Common myeloid progenitor, CD34-positive (primary cell): Measurements from ENCODE around the gene SYMPK. TPM values are rescaled to one million over a fixed set of nuclear protein-coding genes. Genes with fewer than 3 reads are reported as not detected.
A peak's percentile ranks its signal among the peaks of the same experiment; 100 is the strongest.

Source experiments
- CTCF ChIA-PET: fragments of 350-600 bp; sonication (Branson Sonifier 250); formaldehyde crosslinking; loops from one replicate; lab custom pipeline; 2021; ENCODE audit warnings: antibody characterized with exemption; lab: Charles Lee
- POLR2A ChIA-PET: fragments of 350-600 bp; sonication (Branson Sonifier 250); formaldehyde crosslinking; loops from one replicate; lab custom pipeline; 2021; ENCODE audit warnings: antibody characterized with exemption; lab: Charles Lee
- DNase-seq, 3 donors: peaks; one replicate each; pipeline versions ENCODE4 v3.0.0 to v3.0.0-alpha.2; 2013
- H3K27ac ChIP-seq, 2 experiments: 1 replicate in 1 of 2; 2 replicates in 1 of 2; pipeline ENCODE4 v1.7.0; 2013; ENCODE audit warnings: inconsistent platforms in 2 of 2, low read length in 2 of 2, mild to moderate bottlenecking in 2 of 2, low read depth in 1 of 2, moderate library complexity in 1 of 2; ENCODE audit not compliant: severe bottlenecking in 2 of 2, insufficient read depth in 1 of 2, poor library complexity in 1 of 2
- H3K27me3 ChIP-seq, 5 experiments: replicated peaks in 2 of 5; 1 replicate in 3 of 5; 2 replicates in 2 of 5; pipeline versions ENCODE4 v1.6.1 to v1.7.0; 2013; ENCODE audit warnings: low read length in 4 of 5, mild to moderate bottlenecking in 2 of 5, moderate library complexity in 2 of 5, inconsistent platforms in 1 of 5; ENCODE audit not compliant: insufficient read depth in 5 of 5, control insufficient read depth in 4 of 5
- H3K36me3 ChIP-seq, 4 experiments: 1 replicate in 2 of 4; 2 replicates in 2 of 4; pipeline versions ENCODE4 v1.6.1 to v1.7.0; 2013; ENCODE audit warnings: low read length in 3 of 4, control low read depth in 1 of 4, mild to moderate bottlenecking in 1 of 4; ENCODE audit not compliant: control insufficient read depth in 4 of 4, insufficient read depth in 4 of 4
- H3K4me1 ChIP-seq, 4 experiments: 1 replicate in 3 of 4; 2 replicates in 1 of 4; pipeline versions ENCODE4 v1.6.1 to v1.7.1; 2013; ENCODE audit warnings: low read length in 3 of 4, mild to moderate bottlenecking in 3 of 4, control low read depth in 1 of 4, inconsistent platforms in 1 of 4, moderate library complexity in 1 of 4; ENCODE audit not compliant: control insufficient read depth in 4 of 4, insufficient read depth in 4 of 4; ENCODE audit errors: control extremely low read depth in 1 of 4
- H3K4me3 ChIP-seq, 7 experiments: 1 replicate in 4 of 7; 2 replicates in 3 of 7; pipeline versions ENCODE4 v1.5.1 to v1.7.0; 2013; ENCODE audit warnings: mild to moderate bottlenecking in 7 of 7, low read length in 6 of 7, moderate library complexity in 6 of 7, inconsistent platforms in 2 of 7, low read depth in 2 of 7, control low read depth in 1 of 7; ENCODE audit not compliant: insufficient read depth in 4 of 7, control insufficient read depth in 1 of 7; ENCODE audit errors: extremely low read depth in 1 of 7
- H3K9me3 ChIP-seq, 5 experiments: 1 replicate in 4 of 5; 2 replicates in 1 of 5; pipeline versions ENCODE4 v1.6.1 to v1.7.1; 2013; ENCODE audit warnings: low read length in 4 of 5, mild to moderate bottlenecking in 2 of 5, inconsistent platforms in 1 of 5, low read depth in 1 of 5, moderate library complexity in 1 of 5; ENCODE audit not compliant: control insufficient read depth in 4 of 5, insufficient read depth in 2 of 5; ENCODE audit errors: control extremely low read depth in 1 of 5
- WGBS: methylation state at CpG from one replicate; pipeline ENCODE4 v1.1.5; 2013; ENCODE audit not compliant: insufficient coverage; 5-methylcytosine and 5-hydroxymethylcytosine counted together
- polyA plus RNA-seq: library from polyadenylated mRNA; unstranded; fragments of 120-200 nt; gene quantifications from one replicate; pipeline ENCODE4 v1.2.1, GENCODE V29; 2013

The SYMPK gene
- 51.7 TPM for polyA plus RNA-seq

DNA sequence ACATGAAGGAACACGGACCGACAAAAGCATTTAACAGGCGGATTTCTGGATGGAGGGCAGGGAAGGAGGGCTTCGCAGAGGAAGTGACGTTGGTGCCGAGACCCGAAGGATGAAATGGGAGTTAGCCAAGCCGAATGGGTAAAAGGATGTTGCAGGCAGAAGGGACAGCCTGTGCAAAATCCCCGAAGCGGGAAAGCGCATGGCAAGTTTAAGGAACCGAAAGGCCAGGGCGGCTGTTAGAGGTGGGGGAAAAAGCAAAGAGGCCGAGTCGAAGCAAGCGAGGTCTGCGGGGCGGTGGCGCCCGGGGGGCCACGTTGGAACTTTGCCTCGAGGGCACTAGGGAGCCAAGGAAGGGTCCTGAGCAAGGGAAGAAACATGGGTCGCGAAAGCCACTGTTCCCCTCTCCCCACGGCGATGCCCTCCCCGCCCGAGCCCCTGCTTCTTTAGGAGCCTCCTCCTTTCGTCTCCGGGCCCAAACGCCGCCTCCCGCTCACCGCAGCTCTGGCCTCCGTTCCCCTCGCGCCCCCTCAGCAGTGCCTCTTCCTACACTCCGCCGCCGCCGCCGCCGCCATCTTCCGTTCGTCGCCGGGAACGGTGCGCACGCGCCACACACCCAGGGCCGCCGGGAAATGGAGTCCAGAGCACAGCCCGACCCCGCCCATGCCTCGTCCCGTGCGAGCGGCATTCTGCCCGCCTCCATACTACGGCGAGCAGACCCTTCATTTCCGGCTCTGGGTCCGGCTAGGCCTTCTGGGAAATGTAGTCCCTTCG is at the start of gene SYMPK:
Gene SYMPK (minus strand): TSS at position 584 of the 771 bp plus-strand sequence. CDS start 8,652 bp downstream, outside the sequence.
- H3K4me3 ChIP-seq = peak within 1 kb of the TSS; percentile 76 to 96 (median 86)
- ChIA-PET POLR2A (interaction anchor here (0.6 to 1.6 kb wide), 4 partner anchors 19 to 744 kb away, joined by 3 to 8 read pairs (median 4); partner anchors contain the start of genes IRF2BP1 and MYPOP), CTCF (interaction anchor here (1.0 to 9.8 kb wide), 4 partner anchors 12 to 46 kb away, joined by 3 to 132 read pairs (median 4); partner anchors contain the start of gene IRF2BP1)
- H3K9me3 ChIP-seq = no peaks in the 10 kb centered on the region
- H3K4me1 ChIP-seq = peaks cover 3 to 27% (median 22%) of the 10 kb centered on the region in 4 experiments
- H3K27me3 ChIP-seq = peaks cover 0 to 2% (median 0%) of the 10 kb centered on the region in 5 experiments
- H3K36me3 ChIP-seq = peaks cover 0 to 21% (median 10%) of the 10 kb centered on the region in 4 experiments
- H3K27ac ChIP-seq = peak within 1 kb of the TSS; percentile 85 to 86
- under 1% methylated on average over 63 of the region's 65 CpGs for WGBS
- peak; percentile 98 to 99 (median 99) for DNase-seq

DNA sequence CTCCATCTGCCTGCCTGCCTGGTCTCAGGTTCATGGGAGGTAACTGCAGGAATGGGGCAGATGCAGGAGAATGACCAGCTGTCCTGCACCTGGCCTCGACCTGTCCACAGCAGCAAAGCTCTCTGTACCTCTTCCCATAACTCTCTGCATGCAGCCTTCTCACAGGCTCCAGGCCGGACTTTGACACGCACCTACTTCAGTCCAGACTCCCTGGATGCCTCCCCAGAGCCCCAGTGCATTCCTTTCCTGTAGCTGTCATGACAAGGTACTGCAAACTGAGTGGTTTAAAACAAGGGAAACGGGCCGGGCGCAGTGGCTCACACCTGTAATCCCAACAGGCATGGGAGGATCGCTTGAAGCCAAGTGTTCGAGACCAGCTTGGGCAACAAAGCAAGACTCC is 48.3 kb upstream of the SYMPK start:
- Histone ChIP-seq H3K4me3 (no peak overlapping the region), H3K27me3 (peaks cover 3 to 27% (median 4%) of the 10 kb centered on the region in 5 experiments), H3K9me3 (no peaks in the 10 kb centered on the region), H3K36me3 (no peaks in the 10 kb centered on the region), H3K4me1 (no peaks in the 10 kb centered on the region), H3K27ac (no peak overlapping the region)
- WGBS = 90% methylated on average over 5 of the region's 8 CpGs
- POLR2A ChIA-PET = no interaction called here
- CTCF ChIA-PET = no interaction called here
- no peak for DNase-seq

DNA sequence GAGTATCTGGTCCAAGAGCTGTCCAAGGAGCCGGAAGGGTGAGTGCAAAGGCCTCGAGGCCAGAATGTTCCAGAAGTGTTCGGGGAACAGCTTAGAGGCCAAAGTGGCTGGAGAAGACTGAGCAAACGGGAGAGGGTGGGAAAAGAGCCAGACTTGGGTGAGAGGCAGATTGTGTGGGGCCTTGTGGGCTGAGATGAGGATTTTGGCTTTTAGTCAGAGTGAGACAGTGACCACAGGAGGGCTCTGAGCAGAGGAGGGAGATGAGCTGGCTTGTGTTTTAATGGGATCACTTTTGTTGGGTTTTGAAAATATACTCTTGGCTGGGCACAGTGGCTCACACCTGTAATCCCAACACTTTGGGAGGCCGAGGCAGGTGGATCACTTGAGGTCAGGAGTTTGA is 46.0 kb upstream of the SYMPK start:
- POLR2A ChIA-PET = no interaction called here
- Histone ChIP-seq H3K27ac (no peak overlapping the region), H3K27me3 (peaks cover 0 to 12% (median 4%) of the 10 kb centered on the region in 5 experiments), H3K4me1 (no peaks in the 10 kb centered on the region), H3K36me3 (no peaks in the 10 kb centered on the region), H3K4me3 (no peak overlapping the region), H3K9me3 (no peaks in the 10 kb centered on the region)
- DNase-seq = no peak
- CTCF ChIA-PET = interaction anchor here (1.4 kb wide), 1 partner anchor 11 kb away, joined by 7 read pairs; no protein-coding TSS in a partner anchor
- WGBS = 91% methylated on average over 4 of the region's 5 CpGs

DNA sequence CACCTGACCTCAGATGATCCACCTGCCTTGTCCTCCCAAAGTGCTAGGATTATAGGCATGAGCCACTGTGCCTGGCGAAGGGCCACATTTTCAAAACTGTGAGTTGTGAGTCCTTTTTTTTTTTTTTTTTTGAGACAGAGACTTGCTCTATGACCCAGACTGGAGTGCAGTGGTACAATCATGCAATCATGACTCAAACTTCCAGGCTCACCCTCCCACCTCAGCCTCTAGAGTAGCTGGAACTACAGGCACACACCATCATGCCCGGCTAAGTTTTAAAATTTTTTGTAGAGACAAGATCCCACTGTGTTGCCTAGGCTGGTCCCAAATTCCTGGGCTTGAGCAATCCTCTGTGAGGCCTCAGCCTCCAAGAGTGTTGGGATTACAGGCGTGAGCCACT is 43.3 kb upstream of the SYMPK start:
- WGBS = 90% methylated on average over 2 of the region's 3 CpGs
- H3K36me3 ChIP-seq = no peaks in the 10 kb centered on the region
- POLR2A ChIA-PET = no interaction called here
- peaks cover 0 to 4% (median 1%) of the 10 kb centered on the region in 5 experiments for H3K27me3 ChIP-seq
- no peaks in the 10 kb centered on the region for H3K9me3 ChIP-seq
- no peak overlapping the region for H3K4me3 ChIP-seq
- CTCF ChIA-PET = no interaction called here
- H3K4me1 ChIP-seq = peaks cover 0 to 14% (median 8%) of the 10 kb centered on the region in 4 experiments
- DNase-seq = no peak
- H3K27ac ChIP-seq = no peak overlapping the region

DNA sequence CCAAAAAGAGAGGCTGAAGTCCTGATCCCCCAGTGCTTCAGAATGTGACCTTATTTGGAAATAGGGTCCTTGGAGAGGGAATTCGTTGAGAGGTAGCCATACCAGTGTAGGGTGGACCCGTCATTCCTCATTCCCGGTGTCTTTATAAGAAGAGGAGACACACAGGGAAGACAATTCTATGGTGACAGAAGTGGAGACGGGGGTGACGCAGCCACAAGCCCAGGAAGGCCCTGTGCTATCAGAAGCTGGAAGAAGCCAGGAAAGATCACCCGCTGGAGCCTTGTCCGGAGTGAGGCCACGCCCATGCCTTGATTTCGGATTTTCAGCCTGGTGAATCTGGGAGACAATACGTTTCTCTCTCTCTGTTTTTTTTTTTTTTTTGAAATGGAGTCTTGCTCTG is 42.1 kb upstream of the SYMPK start:
- Histone ChIP-seq H3K9me3 (no peaks in the 10 kb centered on the region), H3K27me3 (peaks cover 0 to 2% (median 0%) of the 10 kb centered on the region in 5 experiments), H3K4me1 (peaks cover 0 to 20% (median 13%) of the 10 kb centered on the region in 4 experiments), H3K27ac (no peak overlapping the region), H3K36me3 (peaks cover 0 to 10% (median 0%) of the 10 kb centered on the region in 4 experiments), H3K4me3 (no peak overlapping the region)
- no peak for DNase-seq
- ChIA-PET POLR2A (interaction anchor here (0.6 kb wide), 1 partner anchor 51 kb away, joined by 7 read pairs; no protein-coding TSS in a partner anchor), CTCF (no interaction called here)
- 98% methylated on average over 7 of the region's 10 CpGs for WGBS

DNA sequence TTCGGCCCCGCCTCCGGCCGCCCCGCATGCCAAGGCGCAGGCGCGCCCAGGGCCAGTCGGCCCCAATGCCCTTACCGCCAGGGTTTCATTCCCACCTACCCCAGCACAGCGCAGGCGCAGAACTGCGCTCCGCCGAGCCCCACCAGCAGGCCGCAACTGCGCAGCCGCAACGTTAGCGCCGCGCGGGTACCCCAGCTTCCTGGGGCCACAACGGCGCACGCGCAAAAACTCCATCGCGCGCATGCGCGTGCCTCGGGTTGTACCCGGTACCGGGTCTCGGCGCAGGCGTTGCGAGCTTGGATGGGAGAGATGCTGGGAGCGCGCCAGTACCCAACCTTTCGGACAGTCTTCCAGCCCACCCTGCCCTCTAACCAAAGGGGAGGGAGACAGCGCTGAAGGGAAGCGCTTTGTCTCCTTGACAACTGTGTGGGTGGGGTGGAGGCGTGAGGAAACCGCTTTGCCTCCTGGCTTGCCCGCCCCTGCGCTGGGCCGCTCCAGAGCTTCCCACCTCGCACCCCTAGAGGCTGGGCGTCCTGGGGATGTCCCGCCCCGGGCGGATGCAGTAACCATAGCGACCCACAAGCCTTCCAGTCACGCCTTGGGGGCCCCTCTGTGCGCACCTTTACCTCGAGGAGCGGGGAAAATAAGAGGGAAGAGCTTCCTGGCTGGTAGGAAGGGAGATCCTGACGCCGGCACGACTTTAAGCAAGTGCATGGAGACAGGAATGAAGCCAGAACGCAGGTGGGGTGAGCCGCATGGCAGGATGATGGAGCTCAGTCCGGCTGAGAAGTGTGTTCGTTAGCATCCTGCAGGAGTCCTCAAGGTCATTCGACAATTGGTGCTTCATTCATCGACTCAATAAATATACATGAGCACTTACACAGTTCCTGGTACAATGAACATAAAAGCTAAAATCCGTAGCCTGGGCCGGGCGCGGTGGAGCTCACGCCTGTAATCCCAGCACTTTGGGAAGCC is 40.0 kb upstream of the SYMPK start:
- 1% methylated on average over 53 of the region's 73 CpGs for WGBS
- Histone ChIP-seq H3K4me1 (peaks cover 0 to 20% (median 13%) of the 10 kb centered on the region in 4 experiments), H3K27ac (peak overlapping the region in 1 of 2 experiments; percentile 49), H3K36me3 (peaks cover 0 to 26% (median 14%) of the 10 kb centered on the region in 4 experiments), H3K9me3 (no peaks in the 10 kb centered on the region), H3K4me3 (peak overlapping the region; percentile 25 to 91 (median 74)), H3K27me3 (no peaks in the 10 kb centered on the region)
- ChIA-PET CTCF (interaction anchor here (0.8 kb wide), 1 partner anchor 315 kb away, joined by 3 read pairs; no protein-coding TSS in a partner anchor), POLR2A (interaction anchor here (0.5 to 2.5 kb wide), 4 partner anchors 18 to 98 kb away, joined by 3 to 8 read pairs (median 3); partner anchors contain the start of gene SYMPK)
- peak; percentile 94 to 98 (median 96) for DNase-seq
